MM.1S (cell line): ENCODE measurements around the gene FOXP1.

Experiments
- DNase-seq: peaks from one replicate; pipeline ENCODE4 v3.0.0-alpha.2; 2015
- H2AFZ ChIP-seq: fragments of 300-600 bp; sonication (generic); 2 replicates; pipeline ENCODE4 v1.6.0; 2016; ENCODE audit warnings: antibody characterized with exemption, low read length
- H3F3A ChIP-seq: fragments of 300-600 bp; sonication (generic); 2 replicates; pipeline ENCODE4 v1.6.1; 2016; ENCODE audit warnings: mild to moderate bottlenecking, antibody characterized with exemption, low read length, moderate library complexity, mixed read lengths; ENCODE audit not compliant: insufficient read depth
- H3K27ac ChIP-seq: fragments of 300-600 bp; sonication (generic); 2 replicates; pipeline ENCODE4 v1.5.1; 2016; ENCODE audit warnings: mild to moderate bottlenecking, low read length
- H3K27me3 ChIP-seq: fragments of 300-600 bp; sonication (generic); replicated peaks from 2 replicates; pipeline ENCODE4 v1.6.0; 2016; ENCODE audit warnings: low read length; ENCODE audit not compliant: insufficient read depth
- H3K36me3 ChIP-seq: fragments of 300-600 bp; sonication (generic); replicated peaks from 2 replicates; pipeline ENCODE4 v1.6.1; 2016; ENCODE audit warnings: mild to moderate bottlenecking, low read length, mixed read lengths; ENCODE audit not compliant: insufficient read depth
- H3K4me1 ChIP-seq: fragments of 300-600 bp; sonication (generic); 2 replicates; pipeline ENCODE4 v1.6.1; 2016; ENCODE audit warnings: low read length, mixed read lengths
- H3K4me2 ChIP-seq: fragments of 300-600 bp; sonication (generic); 2 replicates; pipeline ENCODE4 v1.6.0; 2016; ENCODE audit warnings: low read depth, low read length
- H3K4me3 ChIP-seq: fragments of 300-600 bp; sonication (generic); 2 replicates; pipeline ENCODE4 v1.5.1; 2016; ENCODE audit warnings: low read length, mixed read lengths
- H3K79me2 ChIP-seq: fragments of 300-600 bp; sonication (generic); 2 replicates; pipeline ENCODE4 v1.6.1; 2016; ENCODE audit warnings: mixed run types, low read length, mixed read lengths
- H3K9ac ChIP-seq: fragments of 300-600 bp; sonication (generic); 2 replicates; pipeline ENCODE4 v1.6.1; 2016; ENCODE audit warnings: low read length, mixed read lengths
- H3K9me2 ChIP-seq: fragments of 300-600 bp; sonication (generic); replicated peaks from 2 replicates; pipeline ENCODE4 v1.6.1; 2016; ENCODE audit warnings: mild to moderate bottlenecking, low read length, mixed read lengths; ENCODE audit not compliant: insufficient read depth
- H3K9me3 ChIP-seq: fragments of 300-600 bp; sonication (generic); replicated peaks from 2 replicates; pipeline ENCODE4 v1.6.1; 2016; ENCODE audit warnings: mild to moderate bottlenecking, low read length, mixed read lengths; ENCODE audit not compliant: insufficient read depth
- H4K20me1 ChIP-seq: fragments of 300-600 bp; sonication (generic); 2 replicates; pipeline ENCODE4 v1.6.1; 2016; ENCODE audit warnings: mild to moderate bottlenecking, low read length, moderate library complexity, mixed read lengths; ENCODE audit not compliant: insufficient read depth
- CTCF ChIP-seq: fragments of 300-600 bp; sonication (generic); IDR thresholded peaks from 2 replicates; pipeline ENCODE4 v1.5.1; 2016; ENCODE audit warnings: antibody characterized with exemption, low read length, mixed read lengths
- EZH2 ChIP-seq: fragments of 300-600 bp; sonication (generic); optimal IDR thresholded peaks from 2 replicates; pipeline ENCODE3; 2017; ENCODE audit warnings: low read depth, mild to moderate bottlenecking, antibody characterized with exemption, low read length, mixed read lengths
- EZH2phosphoT487 ChIP-seq: fragments of 300-600 bp; sonication (generic); IDR thresholded peaks from 2 replicates; pipeline ENCODE4 v1.6.1; 2018; ENCODE audit warnings: antibody characterized with exemption, low read length

Gene FOXP1

GRCh38 chr3:71628522-71628921, 45.0 kb upstream of the FOXP1 start:
- Histone ChIP-seq H3K4me2 (no peak overlapping the region), H3K9ac (no peak overlapping the region), H3K79me2 (no peaks in the 10 kb centered on the region), H3K4me3 (no peak overlapping the region), H4K20me1 (no peaks in the 10 kb centered on the region), H3K9me3 (no peaks in the 10 kb centered on the region), H3K27me3 (no peaks in the 10 kb centered on the region), H3K4me1 (no peaks in the 10 kb centered on the region), H3K36me3 (no peaks in the 10 kb centered on the region), H3K9me2 (no peaks in the 10 kb centered on the region), H3F3A (no peaks in the 10 kb centered on the region), H2AFZ (no peak overlapping the region), H3K27ac (no peak overlapping the region)
- no peak for TF ChIP-seq EZH2
- TF ChIP-seq EZH2phosphoT487, result no peak
- TF ChIP-seq CTCF, result no peak
- DNase-seq, result no peak

- Histone ChIP-seq H3K9ac (no peak overlapping the region), H3K36me3 (no peaks in the 10 kb centered on the region), H3K79me2 (no peaks in the 10 kb centered on the region), H3K27me3 (no peaks in the 10 kb centered on the region), H4K20me1 (no peaks in the 10 kb centered on the region), H2AFZ (no peak overlapping the region), H3K4me3 (no peak overlapping the region), H3K9me2 (no peaks in the 10 kb centered on the region), H3F3A (no peaks in the 10 kb centered on the region), H3K4me2 (no peak overlapping the region), H3K27ac (no peak overlapping the region), H3K9me3 (no peaks in the 10 kb centered on the region), H3K4me1 (no peaks in the 10 kb centered on the region)
- no peak for DNase-seq
- TF ChIP-seq EZH2, result no peak
- no peak for TF ChIP-seq EZH2phosphoT487
Measured at GRCh38 chr3:71625676-71626075, 42.1 kb upstream of the FOXP1 start.

GRCh38 chr3:71621825-71622537, 38.5 kb upstream of the FOXP1 start:
- Histone ChIP-seq H3K4me2 (no peak overlapping the region), H3K9me2 (no peaks in the 10 kb centered on the region), H3K79me2 (no peaks in the 10 kb centered on the region), H3K9ac (no peak overlapping the region), H3K9me3 (no peaks in the 10 kb centered on the region), H3K27me3 (no peaks in the 10 kb centered on the region), H3K4me1 (no peaks in the 10 kb centered on the region), H2AFZ (no peak overlapping the region), H3K27ac (no peak overlapping the region), H3K36me3 (no peaks in the 10 kb centered on the region), H4K20me1 (no peaks in the 10 kb centered on the region), H3F3A (no peaks in the 10 kb centered on the region), H3K4me3 (no peak overlapping the region)
- DNase-seq, result no peak
- no peak for TF ChIP-seq EZH2

- no peaks in the 10 kb centered on the region for H3K9me3 ChIP-seq
- H3K79me2 ChIP-seq, result no peaks in the 10 kb centered on the region
- H3K27ac ChIP-seq, result no peak overlapping the region
- no peak overlapping the region for H3K4me3 ChIP-seq
- H3K27me3 ChIP-seq, result no peaks in the 10 kb centered on the region
- H3K9me2 ChIP-seq, result no peaks in the 10 kb centered on the region
- TF ChIP-seq CTCF, result no peak
- no peak for TF ChIP-seq EZH2
- TF ChIP-seq EZH2phosphoT487, result no peak
- no peak for DNase-seq
- H3K4me2 ChIP-seq, result no peak overlapping the region
- H3K4me1 ChIP-seq, result no peaks in the 10 kb centered on the region
- no peaks in the 10 kb centered on the region for H4K20me1 ChIP-seq
- H3K9ac ChIP-seq, result no peak overlapping the region
- no peak overlapping the region for H2AFZ ChIP-seq
- no peaks in the 10 kb centered on the region for H3K36me3 ChIP-seq
- H3F3A ChIP-seq, result no peaks in the 10 kb centered on the region
Measured at GRCh38 chr3:71618538-71618937, 35.0 kb upstream of the FOXP1 start.
